Esophagus muscularis mucosa (tissue), 4 donors: ENCODE results near the gene TOR1AIP2.

Experiments
- CTCF ChIP-seq, 3 experiments: fragments of 200-600 bp in 2 of 3; fragments of 450-650 bp in 1 of 3; sonication (generic) in 2 of 3; IDR thresholded peaks; one replicate each; pipeline ENCODE4 v1.5.1; 2017 to 2019; ENCODE audit warnings: antibody characterized with exemption in 3 of 3, mild to moderate bottlenecking in 2 of 3, moderate library complexity in 1 of 3
- EP300 ChIP-seq: sonication (generic); formaldehyde crosslinking; IDR thresholded peaks from one replicate; pipeline ENCODE4 v1.6.1; 2017; ENCODE audit warnings: antibody characterized with exemption
- POLR2AphosphoS5 ChIP-seq, 2 donors: sonication (generic); formaldehyde crosslinking; IDR thresholded peaks; one replicate each; pipeline ENCODE4 v1.6.1; 2017; ENCODE audit warnings: antibody characterized with exemption in 2 of 2

DNA sequence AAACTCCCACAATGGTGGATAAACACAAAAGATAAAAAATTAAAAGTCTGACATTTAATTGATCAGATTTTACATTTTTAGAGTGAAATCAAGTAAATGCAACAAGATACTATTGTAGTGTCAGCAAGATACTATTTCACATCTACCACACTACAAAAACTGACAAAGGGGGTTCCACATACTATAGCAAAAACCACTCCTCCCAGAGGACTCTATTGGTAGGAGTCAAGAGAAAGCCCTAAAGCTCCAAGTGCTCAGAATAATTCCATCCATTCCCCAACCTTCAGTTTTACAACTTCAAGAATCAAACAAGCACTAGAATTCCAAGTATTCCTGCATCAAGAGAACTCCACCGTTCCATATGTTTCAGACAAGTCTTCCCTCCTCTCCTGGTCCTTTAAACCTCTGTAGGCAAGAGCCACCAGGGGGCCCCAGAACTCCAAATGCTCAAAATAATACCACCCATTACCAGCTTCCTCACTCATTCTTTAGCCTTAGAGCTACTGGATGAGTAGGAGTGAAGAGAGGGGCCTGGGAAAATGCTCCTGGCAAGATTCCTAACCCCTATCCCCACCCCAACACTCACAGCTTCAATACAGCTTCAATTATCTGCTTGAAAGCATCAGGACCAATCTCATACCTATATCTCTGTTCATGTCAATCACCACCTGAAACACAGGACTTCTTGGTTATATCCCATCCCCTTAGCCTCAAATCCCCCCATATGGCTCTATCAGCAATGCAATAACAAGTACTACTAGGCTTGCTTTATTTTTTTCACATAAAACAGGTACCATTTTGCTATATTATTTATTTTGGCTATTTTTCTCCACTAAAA lies 9.9 kb downstream of the TOR1AIP2 start:
- TF ChIP-seq CTCF (IDR thresholded peaks at IDR 0.05) (peak; percentile 51 to 78 (median 58)), POLR2AphosphoS5 (IDR thresholded peaks at IDR 0.05) (no peak), EP300 (no peak)
